Upper lobe of right lung (tissue), 1 donor: Measurements from ENCODE around the gene OXA1L. TPM values are rescaled to one million over a fixed set of nuclear protein-coding genes. Genes with fewer than 3 reads are reported as not detected.
"Not testable (repeated sequence)": the region's sequence is repeated elsewhere in the genome, so short reads cannot be mapped to it uniquely, and the experiment has no call there.

Source experiments
- ATAC-seq: fragments of 200-7000 bp; cut with Tn5 transposase; one replicate; pipeline ENCODE4 v1.9.1; 2020; ENCODE audit warnings: mild to moderate bottlenecking, moderate library complexity
- DNase-seq: peaks from one replicate; pipeline ENCODE4 v3.0.0-alpha.2; 2020
- H3K27ac ChIP-seq: fragments of 200-600 bp; one replicate; pipeline ENCODE4 v1.8.0; 2022
- H3K27me3 ChIP-seq: fragments of 200-600 bp; one replicate; pipeline ENCODE4 v1.8.0; 2022; ENCODE audit warnings: mild to moderate bottlenecking
- H3K36me3 ChIP-seq: fragments of 200-600 bp; one replicate; pipeline ENCODE4 v1.8.0; 2022
- H3K4me1 ChIP-seq: fragments of 200-600 bp; one replicate; pipeline ENCODE4 v1.8.0; 2022
- H3K4me3 ChIP-seq: fragments of 200-600 bp; one replicate; pipeline ENCODE4 v1.8.0; 2022; ENCODE audit warnings: mild to moderate bottlenecking
- H3K9me3 ChIP-seq: fragments of 200-600 bp; one replicate; pipeline ENCODE4 v1.8.0; 2022
- CTCF ChIP-seq: fragments of 200-600 bp; IDR thresholded peaks from one replicate; pipeline ENCODE4 v1.8.0; 2022; ENCODE audit warnings: antibody characterized with exemption
- intact Hi-C: fragments of 100-400 bp; cut with DNase I; formaldehyde crosslinking; loops from one replicate; pipeline ENCODE4 v1.11.0; 2022
- total RNA-seq: library from RNA; stranded (reverse); fragmentation: NEBNext Ultra II Directional; extraction: Animal tissue kit (Norgen Biotek cat#: 25700); gene quantifications from one replicate; pipeline ENCODE4 v1.2.1, GENCODE V29; 2021
- donor health status: DM: no; HTN: yes; CAD: no; lungs with severe emphysema.

OXA1L gene
- total RNA-seq, 1 donor from 2014 or later, result 105 TPM

GRCh38 chr14:22726012-22726411 lies 40.5 kb upstream of the OXA1L start:
- H3K27ac ChIP-seq, result no peak overlapping the region
- ATAC-seq (no peak), DNase-seq (no peak)
- intact Hi-C loops, result no loop called here
- H3K27me3 ChIP-seq, result no peaks in the 10 kb centered on the region
- no peaks in the 10 kb centered on the region for H3K36me3 ChIP-seq
- no peak for TF ChIP-seq CTCF
- H3K9me3 ChIP-seq, result no peaks in the 10 kb centered on the region
- no peaks in the 10 kb centered on the region for H3K4me1 ChIP-seq
- no peak overlapping the region for H3K4me3 ChIP-seq

- H3K27me3 ChIP-seq, intact Hi-C loops, H3K4me1 ChIP-seq, H3K9me3 ChIP-seq, ATAC-seq, DNase-seq, H3K4me3 ChIP-seq, H3K27ac ChIP-seq, H3K36me3 ChIP-seq: not testable (repeated sequence)
Measured at GRCh38 chr14:22732062-22732461, 34.4 kb upstream of the OXA1L start.

GRCh38 chr14:22733829-22734228 lies 32.7 kb upstream of the OXA1L start:
- Histone ChIP-seq H3K4me1 (no peaks in the 10 kb centered on the region), H3K36me3 (no peaks in the 10 kb centered on the region), H3K9me3 (no peaks in the 10 kb centered on the region), H3K27me3 (no peaks in the 10 kb centered on the region), H3K27ac (no peak overlapping the region), H3K4me3 (no peak overlapping the region)
- DNase-seq (no peak), ATAC-seq (no peak)
- intact Hi-C loops, result no loop called here
- no peak for TF ChIP-seq CTCF

- Histone ChIP-seq H3K9me3 (no peaks in the 10 kb centered on the region), H3K36me3 (no peaks in the 10 kb centered on the region), H3K4me3 (no peak overlapping the region), H3K27ac (no peak overlapping the region), H3K27me3 (no peaks in the 10 kb centered on the region), H3K4me1 (no peaks in the 10 kb centered on the region)
- intact Hi-C loops, result no loop called here
- DNase-seq (no peak), ATAC-seq (no peak)
- TF ChIP-seq CTCF, result no peak
Measured at GRCh38 chr14:22735096-22735495, 31.4 kb upstream of the OXA1L start.

- H3K27ac ChIP-seq, H3K9me3 ChIP-seq, DNase-seq, intact Hi-C loops, H3K4me1 ChIP-seq, H3K27me3 ChIP-seq, ATAC-seq, H3K36me3 ChIP-seq, H3K4me3 ChIP-seq: not testable (repeated sequence)
Measured at GRCh38 chr14:22736384-22736783, 30.1 kb upstream of the OXA1L start.

- no peaks in the 10 kb centered on the region for H3K36me3 ChIP-seq
- TF ChIP-seq CTCF, result no peak
- H3K27me3 ChIP-seq, result no peaks in the 10 kb centered on the region
- ATAC-seq (no peak), DNase-seq (no peak)
- H3K4me3 ChIP-seq, result no peak overlapping the region
- H3K4me1 ChIP-seq, result no peaks in the 10 kb centered on the region
- no peaks in the 10 kb centered on the region for H3K9me3 ChIP-seq
- intact Hi-C loops, result no loop called here
- no peak overlapping the region for H3K27ac ChIP-seq
Measured at GRCh38 chr14:22737052-22737451, 29.4 kb upstream of the OXA1L start.

GRCh38 chr14:22739423-22739822 lies 27.1 kb upstream of the OXA1L start:
- TF ChIP-seq CTCF, result no peak
- ATAC-seq (no peak), DNase-seq (no peak)
- Histone ChIP-seq H3K36me3 (no peaks in the 10 kb centered on the region), H3K27ac (no peak overlapping the region), H3K4me1 (no peaks in the 10 kb centered on the region), H3K27me3 (no peaks in the 10 kb centered on the region), H3K9me3 (no peaks in the 10 kb centered on the region), H3K4me3 (no peak overlapping the region)
- intact Hi-C loops, result no loop called here
